HCT116 (cell line): Measurements from ENCODE around the gene AKAP8.

Source experiments
- CTCF ChIP-seq, 3 experiments: fragments of 200-600 bp in 1 of 3; sonication (generic) in 1 of 3; IDR thresholded peaks in 2 of 3; conservative IDR thresholded peaks in 1 of 3; 2 replicates each; pipeline ENCODE4 v1.5.1; 2012 to 2017; ENCODE audit warnings: low read depth in 2 of 3, low read length in 2 of 3, antibody characterized with exemption in 1 of 3, borderline replicate concordance in 1 of 3, control low read depth in 1 of 3, mild to moderate bottlenecking in 1 of 3, mixed read lengths in 1 of 3, mixed run types in 1 of 3, moderate library complexity in 1 of 3; ENCODE audit not compliant: insufficient read depth in 1 of 3
- EZH2phosphoT487 ChIP-seq: fragments of 200-600 bp; IDR thresholded peaks from 2 replicates; pipeline ENCODE4 v1.6.1; 2018; ENCODE audit warnings: antibody characterized with exemption, borderline replicate concordance
- POLR2A ChIP-seq: IDR thresholded peaks from 2 replicates; pipeline ENCODE4 v1.7.0; 2011; ENCODE audit warnings: borderline replicate concordance; ENCODE audit not compliant: insufficient read depth, insufficient read length; ENCODE audit errors: extremely low read depth
- YY1 ChIP-seq: IDR thresholded peaks from 2 replicates; pipeline ENCODE4 v1.6.1; 2011; ENCODE audit warnings: low read length, low read depth, moderate library complexity, mild to moderate bottlenecking; ENCODE audit not compliant: insufficient replicate concordance; ENCODE audit errors: extremely low read depth

GRCh38 chr19:15422296-15423075, 42.9 kb upstream of the AKAP8 start:
- no peak for TF ChIP-seq POLR2A
- TF ChIP-seq CTCF (IDR thresholded peaks at IDR 0.05 in 2 of 3, conservative IDR thresholded peaks at IDR 0.05 in 1 of 3; ENCODE audit: borderline replicate concordance in 1 of 3, insufficient read depth in 1 of 3, low read depth in 2 of 3, low read length in 2 of 3): no peak
- TF ChIP-seq EZH2phosphoT487: no peak
- TF ChIP-seq YY1: no peak
